Measurements from ENCODE around the gene BARD1.
"Not testable (repeated sequence)": the region's sequence is repeated elsewhere in the genome, so short reads cannot be mapped to it uniquely, and the experiment has no call there.

The BARD1 gene

GRCh38 chr2:214747992-214748391 is 61.5 kb downstream of the BARD1 start:
- Mint-ChIP-seq H3K27ac (ENCODE audit: low read depth) (no peak overlapping the region), H3K27me3 (no peaks in the 10 kb centered on the region), H3K36me3 (ENCODE audit: insufficient read depth) (peaks cover 9% of the 10 kb centered on the region), H3K4me1 (peaks cover 6% of the 10 kb centered on the region), H3K9me3 (no peaks in the 10 kb centered on the region), H3K4me3 (no peak overlapping the region)
- no peak for DNase-seq (ENCODE audit: low spot score in 2 of 2)
- no peak for ATAC-seq (replicated peaks; ENCODE audit: extremely low read depth, poor library complexity, severe bottlenecking)

DNA sequence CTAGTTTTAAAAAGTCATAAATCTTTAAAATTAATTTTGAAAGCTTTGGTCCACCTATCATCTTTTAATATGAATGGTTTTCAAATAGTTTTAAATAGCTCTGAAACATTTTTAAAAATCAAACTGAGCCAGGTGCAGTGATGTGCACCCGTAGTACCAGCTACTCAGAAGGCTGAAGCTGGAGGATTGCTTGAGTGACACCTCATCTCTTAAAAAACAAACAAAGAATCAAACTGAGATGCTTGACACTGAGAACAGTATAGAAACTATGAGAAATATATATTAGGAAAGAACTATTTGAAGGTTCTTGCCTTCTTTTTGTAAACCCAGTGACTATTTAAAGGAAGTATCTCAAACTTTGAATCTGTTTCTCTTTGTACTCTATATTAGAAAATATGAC is 67.4 kb downstream of the BARD1 start:
- Mint-ChIP-seq H3K4me3 (no peak overlapping the region), H3K36me3 (ENCODE audit: insufficient read depth) (peaks cover 6% of the 10 kb centered on the region), H3K27ac (ENCODE audit: low read depth) (no peak overlapping the region), H3K4me1 (peaks cover 13% of the 10 kb centered on the region), H3K27me3 (no peaks in the 10 kb centered on the region), H3K9me3 (no peaks in the 10 kb centered on the region)
- ATAC-seq (replicated peaks; ENCODE audit: extremely low read depth, poor library complexity, severe bottlenecking) (no peak), DNase-seq (ENCODE audit: low spot score in 2 of 2) (no peak)

DNA sequence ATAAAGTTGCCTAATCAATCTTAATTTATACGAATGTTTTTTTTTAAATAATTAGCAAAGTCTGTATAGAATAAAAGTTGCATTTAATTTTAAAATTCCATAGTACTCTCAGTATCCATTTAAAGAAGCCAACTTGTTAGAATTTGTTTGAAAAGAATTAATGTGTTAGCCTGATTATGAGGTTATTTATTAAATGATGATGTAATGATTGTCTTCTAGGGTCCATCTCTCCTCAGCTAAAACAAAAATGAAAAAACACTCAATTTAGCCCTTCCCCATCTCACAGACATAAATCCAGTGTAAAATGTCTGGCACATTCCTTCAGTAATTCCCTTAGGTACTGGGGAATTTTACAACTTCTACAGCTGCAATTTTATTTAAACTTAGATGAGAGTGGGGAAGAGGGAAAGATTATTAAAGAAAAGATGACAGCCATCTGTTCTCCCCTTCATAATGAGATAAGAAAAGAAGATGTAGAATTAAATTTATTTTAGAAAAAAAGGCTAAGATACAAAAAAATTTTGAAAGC is 68.6 kb downstream of the BARD1 start:
- Mint-ChIP-seq H3K27me3 (no peaks in the 10 kb centered on the region), H3K36me3 (ENCODE audit: insufficient read depth) (peaks cover 6% of the 10 kb centered on the region), H3K4me3 (no peak overlapping the region), H3K4me1 (peaks cover 6% of the 10 kb centered on the region), H3K9me3 (no peaks in the 10 kb centered on the region), H3K27ac (ENCODE audit: low read depth) (no peak overlapping the region)
- DNase-seq (ENCODE audit: low spot score in 2 of 2) (no peak), ATAC-seq (replicated peaks; ENCODE audit: extremely low read depth, poor library complexity, severe bottlenecking) (no peak)

GRCh38 chr2:214737188-214737587 is 72.3 kb downstream of the BARD1 start:
- no peak for ATAC-seq (replicated peaks; ENCODE audit: extremely low read depth, poor library complexity, severe bottlenecking)
- no peaks in the 10 kb centered on the region for H3K9me3 Mint-ChIP-seq
- DNase-seq (ENCODE audit: low spot score in 2 of 2), result no peak
- no peak overlapping the region for H3K4me3 Mint-ChIP-seq
- H3K27me3 Mint-ChIP-seq, result no peaks in the 10 kb centered on the region
- peaks cover 6% of the 10 kb centered on the region for H3K4me1 Mint-ChIP-seq
- H3K36me3 Mint-ChIP-seq (ENCODE audit: insufficient read depth), result no peaks in the 10 kb centered on the region
- H3K27ac Mint-ChIP-seq (ENCODE audit: low read depth), result peak overlapping the region; percentile 57

DNA sequence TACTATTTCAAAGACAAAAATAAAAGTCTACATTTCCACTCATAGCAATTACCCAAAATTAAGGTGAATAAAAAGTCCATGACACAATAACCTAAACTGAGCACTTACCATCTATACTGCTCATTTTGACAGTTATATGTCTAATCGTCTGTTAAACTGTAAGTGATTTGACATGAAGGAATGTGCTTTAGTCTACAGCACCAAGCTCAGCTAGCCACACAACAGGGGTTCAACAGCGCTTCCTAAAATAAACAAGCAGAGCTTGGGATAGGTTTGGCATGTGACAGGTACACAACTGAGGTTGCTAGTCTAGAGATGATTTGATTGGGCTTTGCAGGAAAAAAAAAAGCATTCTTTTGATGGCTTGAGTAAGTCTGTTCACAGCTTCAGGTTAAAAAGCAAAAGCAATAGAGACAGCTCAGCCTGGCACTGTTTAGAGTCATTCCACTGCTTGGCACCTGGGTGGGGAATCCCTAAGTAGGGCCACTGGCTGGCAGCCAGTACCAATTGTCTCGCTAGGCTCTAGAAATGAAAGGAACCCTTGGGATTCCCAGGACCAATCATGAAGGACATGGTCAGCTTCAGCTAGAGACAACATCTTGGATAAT is 78.6 kb downstream of the BARD1 start:
- Mint-ChIP-seq H3K4me1 (no peaks in the 10 kb centered on the region), H3K27ac (ENCODE audit: low read depth) (no peak overlapping the region), H3K36me3 (ENCODE audit: insufficient read depth) (peaks cover 17% of the 10 kb centered on the region), H3K9me3 (no peaks in the 10 kb centered on the region), H3K27me3 (no peaks in the 10 kb centered on the region), H3K4me3 (no peak overlapping the region)
- ATAC-seq (replicated peaks; ENCODE audit: extremely low read depth, poor library complexity, severe bottlenecking) (no peak), DNase-seq (ENCODE audit: low spot score in 2 of 2) (no peak)

DNA sequence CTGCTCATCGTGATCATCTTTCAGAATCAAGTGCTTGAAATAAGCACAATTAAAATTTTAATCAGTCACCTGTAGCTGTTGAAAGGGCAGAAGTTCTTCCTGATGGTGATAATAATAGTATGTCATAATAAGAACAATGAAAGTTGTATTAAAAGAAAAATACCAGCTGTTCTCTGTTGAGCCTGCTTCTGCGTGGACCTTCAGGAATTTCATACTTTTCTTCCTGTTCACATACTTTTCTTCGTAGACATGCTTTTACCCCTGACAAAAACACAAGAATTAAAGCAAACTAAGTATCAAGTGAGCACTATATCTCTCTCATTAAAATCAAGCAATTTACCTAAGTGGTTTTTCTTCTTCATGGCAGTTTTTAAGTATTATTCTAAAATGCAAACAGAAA is 79.2 kb downstream of the BARD1 start:
- no peak overlapping the region for H3K4me3 Mint-ChIP-seq
- H3K4me1 Mint-ChIP-seq, result no peaks in the 10 kb centered on the region
- DNase-seq (ENCODE audit: low spot score in 2 of 2) (no peak), ATAC-seq (replicated peaks; ENCODE audit: extremely low read depth, poor library complexity, severe bottlenecking) (no peak)
- H3K27ac Mint-ChIP-seq (ENCODE audit: low read depth), result no peak overlapping the region
- H3K36me3 Mint-ChIP-seq (ENCODE audit: insufficient read depth), result peaks cover 17% of the 10 kb centered on the region
- H3K9me3 Mint-ChIP-seq, result no peaks in the 10 kb centered on the region
- no peaks in the 10 kb centered on the region for H3K27me3 Mint-ChIP-seq

DNA sequence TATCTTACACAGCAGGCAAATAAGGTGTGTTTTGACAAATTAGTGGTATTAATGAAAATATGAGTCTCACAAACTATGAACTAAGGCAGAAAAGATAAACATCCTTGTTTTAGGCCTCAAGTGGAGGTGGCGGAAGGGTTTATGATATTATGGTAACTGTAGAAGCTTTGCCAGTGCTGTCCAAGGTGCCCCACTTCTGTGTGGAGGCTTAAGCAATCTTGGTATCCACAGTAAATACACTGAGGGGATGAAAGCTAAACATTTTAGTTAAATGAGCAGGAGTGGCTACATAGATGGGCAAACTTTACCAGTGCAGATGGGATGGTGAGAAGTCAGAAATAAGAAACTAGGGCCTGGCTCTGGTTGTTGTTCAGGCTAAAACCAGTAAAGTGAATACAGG is 84.7 kb downstream of the BARD1 start:
- Mint-ChIP-seq H3K9me3 (no peaks in the 10 kb centered on the region), H3K4me1 (no peaks in the 10 kb centered on the region), H3K27me3 (no peaks in the 10 kb centered on the region), H3K36me3 (ENCODE audit: insufficient read depth) (peaks cover 17% of the 10 kb centered on the region), H3K27ac (ENCODE audit: low read depth) (no peak overlapping the region), H3K4me3 (no peak overlapping the region)
- DNase-seq (ENCODE audit: low spot score in 2 of 2) (no peak), ATAC-seq (replicated peaks; ENCODE audit: extremely low read depth, poor library complexity, severe bottlenecking) (no peak)

- not testable (repeated sequence) for H3K4me3 Mint-ChIP-seq, H3K4me1 Mint-ChIP-seq, H3K27me3 Mint-ChIP-seq
Observed at GRCh38 chr2:214717837-214718236, 91.6 kb downstream of the BARD1 start.

DNA sequence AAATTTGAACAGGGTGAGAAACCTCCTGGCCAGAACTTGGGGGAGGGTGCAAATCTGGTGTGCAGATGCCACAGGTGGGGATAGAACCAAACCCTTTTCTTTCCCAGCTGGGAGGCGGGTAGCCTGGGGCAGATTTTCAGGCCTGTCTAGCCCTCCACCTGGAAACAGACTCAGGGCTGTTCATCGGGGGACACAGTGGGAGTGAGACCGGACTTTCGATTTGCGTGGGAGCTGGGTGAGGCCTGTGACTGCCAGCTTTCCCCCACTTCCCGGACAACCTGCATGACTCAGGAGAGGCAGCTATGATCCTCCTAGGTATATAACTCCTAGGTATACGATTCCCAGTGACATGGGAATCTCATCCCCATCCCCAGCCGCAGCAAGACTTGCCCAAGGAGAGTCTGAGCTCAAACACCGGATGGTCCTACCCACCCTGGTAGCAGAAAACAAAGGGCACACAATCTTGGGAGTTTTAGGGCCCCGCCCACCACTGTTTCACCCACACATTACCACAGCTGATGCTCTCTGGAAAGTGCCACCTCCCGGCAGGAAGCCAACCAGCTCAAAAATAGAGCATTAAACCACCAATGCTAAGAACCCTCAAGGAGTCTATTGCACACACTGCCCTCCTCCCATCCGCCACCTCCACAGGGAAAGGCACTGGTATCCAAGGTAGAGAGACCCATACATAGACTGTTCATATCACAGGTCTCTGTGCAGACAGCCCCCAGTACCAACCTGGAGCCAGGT is 92.5 kb downstream of the BARD1 start:
- no peak overlapping the region for H3K27ac Mint-ChIP-seq (ENCODE audit: low read depth)
- no peak for ATAC-seq (replicated peaks; ENCODE audit: extremely low read depth, poor library complexity, severe bottlenecking)

More at GRCh38 chr2:214717837-214718236, 91.6 kb downstream of the BARD1 start:
- DNase-seq (ENCODE audit: low spot score in 2 of 2); ATAC-seq (replicated peaks; ENCODE audit: extremely low read depth, poor library complexity, severe bottlenecking); H3K27ac Mint-ChIP-seq (ENCODE audit: low read depth); H3K36me3 Mint-ChIP-seq (ENCODE audit: insufficient read depth); H3K9me3 Mint-ChIP-seq: not testable (repeated sequence)

GRCh38 chr2:214715025-214715424 is 94.5 kb downstream of the BARD1 start:
- ATAC-seq (replicated peaks; ENCODE audit: extremely low read depth, poor library complexity, severe bottlenecking) (no peak), DNase-seq (ENCODE audit: low spot score in 2 of 2) (no peak)
- Mint-ChIP-seq H3K27me3 (no peaks in the 10 kb centered on the region), H3K36me3 (ENCODE audit: insufficient read depth) (no peaks in the 10 kb centered on the region), H3K4me3 (no peak overlapping the region), H3K4me1 (peaks cover 6% of the 10 kb centered on the region), H3K9me3 (peaks cover 6% of the 10 kb centered on the region), H3K27ac (ENCODE audit: low read depth) (no peak overlapping the region)

More for the DNA sequence above, 92.5 kb downstream of the BARD1 start:
- Mint-ChIP-seq H3K27me3 (no peaks in the 10 kb centered on the region), H3K4me3 (no peak overlapping the region), H3K36me3 (ENCODE audit: insufficient read depth) (peaks cover 1% of the 10 kb centered on the region), H3K9me3 (peaks cover 6% of the 10 kb centered on the region), H3K4me1 (peaks cover 6% of the 10 kb centered on the region)
- no peak for DNase-seq (ENCODE audit: low spot score in 2 of 2)

DNA sequence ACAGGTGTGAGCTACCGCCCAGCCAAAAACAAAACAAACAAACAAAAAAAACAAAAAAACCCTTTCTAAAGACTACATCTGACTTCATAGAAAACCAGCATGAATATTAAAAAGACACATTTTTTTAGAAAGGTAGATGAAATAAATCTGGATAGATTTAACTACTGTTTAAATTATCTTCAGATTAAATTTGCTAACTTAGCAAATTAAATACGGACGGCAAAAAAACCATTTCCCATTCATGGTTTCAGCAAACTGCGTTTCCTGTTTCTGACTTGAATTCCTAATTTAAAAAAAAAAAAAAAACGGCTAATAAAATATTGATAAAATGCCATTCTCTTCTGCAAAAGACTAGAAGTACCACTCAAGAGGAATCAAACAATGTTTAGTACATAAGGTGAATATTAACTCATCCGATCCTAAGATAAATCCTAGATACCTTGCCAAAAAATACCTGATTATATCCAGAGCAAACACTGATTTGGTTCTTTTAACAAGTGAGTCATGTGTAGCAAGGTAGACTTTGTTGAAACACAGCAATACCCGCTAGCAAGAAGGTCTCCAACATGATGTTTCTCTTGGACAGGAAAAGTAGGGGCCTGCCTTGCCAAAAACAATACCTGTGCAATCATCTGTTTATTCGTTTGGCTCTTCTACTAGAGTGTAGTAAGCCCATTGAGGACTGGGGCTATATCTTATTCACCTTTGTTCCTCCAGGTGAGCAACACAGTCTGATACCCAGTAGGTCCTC is 96.2 kb downstream of the BARD1 start:
- ATAC-seq (replicated peaks; ENCODE audit: extremely low read depth, poor library complexity, severe bottlenecking) (no peak), DNase-seq (ENCODE audit: low spot score in 2 of 2) (no peak)
- Mint-ChIP-seq H3K4me3 (no peak overlapping the region), H3K9me3 (peaks cover 3% of the 10 kb centered on the region), H3K4me1 (peaks cover 6% of the 10 kb centered on the region), H3K27ac (ENCODE audit: low read depth) (no peak overlapping the region), H3K27me3 (no peaks in the 10 kb centered on the region), H3K36me3 (ENCODE audit: insufficient read depth) (no peaks in the 10 kb centered on the region)

GRCh38 chr2:214710729-214711128 is 98.8 kb downstream of the BARD1 start:
- Mint-ChIP-seq H3K9me3 (no peaks in the 10 kb centered on the region), H3K4me1 (no peaks in the 10 kb centered on the region), H3K27ac (ENCODE audit: low read depth) (no peak overlapping the region), H3K27me3 (no peaks in the 10 kb centered on the region), H3K4me3 (no peak overlapping the region), H3K36me3 (ENCODE audit: insufficient read depth) (no peaks in the 10 kb centered on the region)
- ATAC-seq (replicated peaks; ENCODE audit: extremely low read depth, poor library complexity, severe bottlenecking), result no peak
- DNase-seq (ENCODE audit: low spot score in 2 of 2), result no peak
